Measurements from ENCODE around the gene ASB16.

GRCh38 chr17:44120851-44121605 lies 49.5 kb upstream of the ASB16 start:
- TF ChIP-seq MAX (IDR thresholded peaks at IDR 0.05; ENCODE audit: low read depth, low read length) (no peak), GABPA (IDR thresholded peaks at IDR 0.05; ENCODE audit: low read depth) (no peak), CTCF (IDR thresholded peaks at IDR 0.05 in 2 of 3, conservative IDR thresholded peaks at IDR 0.05 in 1 of 3; ENCODE audit: control insufficient read depth in 2 of 3, extremely low read depth in 1 of 3, insufficient read depth in 1 of 3, low read depth in 3 of 3, low read length in 3 of 3) (no peak)
